Activated CD8-positive, alpha-beta T cell treated with anti-CD3 and anti-CD28 coated beads for 36 hours (primary cell): ENCODE results near the gene FOXO6. TPM values are rescaled to one million over a fixed set of nuclear protein-coding genes. Genes with fewer than 3 reads are reported as not detected.

Source experiments
- ATAC-seq: fragments of 200-7000 bp; cut with Tn5 transposase; one replicate; pipeline ENCODE4 v1.10.0; 2021; ENCODE audit warnings: mild to moderate bottlenecking, moderate library complexity
- CTCF ChIA-PET: fragments of 350-600 bp; sonication (Branson Sonifier 250); formaldehyde crosslinking; loops from one replicate; lab custom pipeline; 2021; ENCODE audit warnings: antibody characterized with exemption; lab: Charles Lee
- POLR2A ChIA-PET: fragments of 350-600 bp; sonication (Branson Sonifier 250); formaldehyde crosslinking; loops from one replicate; lab custom pipeline; 2021; ENCODE audit warnings: antibody characterized with exemption; lab: Charles Lee
- DNase-seq: peaks from one replicate; pipeline ENCODE4 v3.0.0-alpha.2; 2020
- H3K27ac Mint-ChIP-seq: one replicate; pipeline ENCODE4 v1.8.0; 2021; ENCODE audit warnings: mild to moderate bottlenecking, mixed read lengths
- H3K27me3 Mint-ChIP-seq: one replicate; pipeline ENCODE4 v1.8.0; 2021; ENCODE audit warnings: mixed read lengths
- H3K36me3 Mint-ChIP-seq: one replicate; pipeline ENCODE4 v1.8.0; 2021; ENCODE audit warnings: low read depth, mixed read lengths
- H3K4me1 Mint-ChIP-seq: one replicate; pipeline ENCODE4 v1.8.0; 2021; ENCODE audit warnings: low read depth, mixed read lengths
- H3K4me3 Mint-ChIP-seq: one replicate; pipeline ENCODE4 v1.8.0; 2021; ENCODE audit warnings: mild to moderate bottlenecking, moderate library complexity, mixed read lengths
- H3K9me3 Mint-ChIP-seq: one replicate; pipeline ENCODE4 v1.8.0; 2021; ENCODE audit warnings: mixed read lengths
- intact Hi-C: fragments of 100-400 bp; cut with micrococcal nuclease; formaldehyde crosslinking; loops from one replicate; pipeline ENCODE4 v1.10.0; 2022
- total RNA-seq, 2 experiments: library from RNA; stranded (reverse); gene quantifications; one replicate each; pipeline ENCODE4 v1.2.3, GENCODE V29; 2021
- TF ChIP-seq, protein P1 (sequence below): fragments of 200-600 bp; IDR thresholded peaks from one replicate; pipeline ENCODE4 v1.8.0; 2022; ENCODE audit warnings: antibody characterized with exemption, mild to moderate bottlenecking

The FOXO6 gene
- total RNA-seq, 2 experiments from 2014 or later = 0.49 to 0.68 TPM

DNA sequence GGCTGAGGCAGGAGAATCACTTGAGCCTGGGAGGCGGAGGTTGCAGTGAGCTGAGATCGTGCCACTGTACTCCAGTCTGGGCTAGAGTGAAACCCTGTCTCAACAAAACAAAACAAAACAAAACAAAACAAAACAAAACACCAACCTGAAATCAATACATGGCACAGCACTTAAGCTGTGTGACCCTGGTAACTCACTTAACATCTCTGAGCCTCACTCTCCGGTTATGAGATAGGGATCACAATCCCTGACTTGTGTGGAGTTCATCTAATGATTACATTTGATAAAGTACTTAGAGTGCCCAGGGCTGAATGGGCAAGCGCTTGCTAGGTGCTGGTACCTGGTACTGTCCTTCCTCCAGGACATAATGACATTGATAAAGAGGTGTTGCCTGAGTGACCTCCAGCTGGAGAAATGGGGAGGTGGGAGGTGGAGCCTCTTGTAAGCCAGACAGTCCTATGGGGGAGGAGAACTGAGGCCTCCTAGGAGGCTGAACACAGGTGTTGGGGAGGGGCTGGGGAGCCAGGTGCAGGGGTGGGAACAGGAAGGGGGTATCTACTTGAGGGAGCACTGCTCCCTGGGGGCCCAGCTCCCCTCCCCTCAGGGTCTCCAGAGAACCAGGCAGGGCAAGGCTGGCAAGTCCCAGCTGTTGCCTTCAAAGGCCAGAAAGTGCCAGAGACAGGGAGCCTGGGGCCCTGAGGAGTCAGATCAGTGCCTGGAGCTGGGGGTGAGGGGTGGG, 17.9 kb downstream of the FOXO6 start:
- H3K36me3 Mint-ChIP-seq = no peaks in the 10 kb centered on the region
- ChIA-PET POLR2A (interaction anchor here (1.0 to 2.5 kb wide), 2 partner anchors 16 to 25 kb away, joined by 3 to 6 read pairs; no protein-coding TSS in a partner anchor), CTCF (interaction anchor here (0.9 kb wide), 1 partner anchor 97 kb away, joined by 3 read pairs; no protein-coding TSS in a partner anchor)
- TF ChIP-seq, protein P1, sequence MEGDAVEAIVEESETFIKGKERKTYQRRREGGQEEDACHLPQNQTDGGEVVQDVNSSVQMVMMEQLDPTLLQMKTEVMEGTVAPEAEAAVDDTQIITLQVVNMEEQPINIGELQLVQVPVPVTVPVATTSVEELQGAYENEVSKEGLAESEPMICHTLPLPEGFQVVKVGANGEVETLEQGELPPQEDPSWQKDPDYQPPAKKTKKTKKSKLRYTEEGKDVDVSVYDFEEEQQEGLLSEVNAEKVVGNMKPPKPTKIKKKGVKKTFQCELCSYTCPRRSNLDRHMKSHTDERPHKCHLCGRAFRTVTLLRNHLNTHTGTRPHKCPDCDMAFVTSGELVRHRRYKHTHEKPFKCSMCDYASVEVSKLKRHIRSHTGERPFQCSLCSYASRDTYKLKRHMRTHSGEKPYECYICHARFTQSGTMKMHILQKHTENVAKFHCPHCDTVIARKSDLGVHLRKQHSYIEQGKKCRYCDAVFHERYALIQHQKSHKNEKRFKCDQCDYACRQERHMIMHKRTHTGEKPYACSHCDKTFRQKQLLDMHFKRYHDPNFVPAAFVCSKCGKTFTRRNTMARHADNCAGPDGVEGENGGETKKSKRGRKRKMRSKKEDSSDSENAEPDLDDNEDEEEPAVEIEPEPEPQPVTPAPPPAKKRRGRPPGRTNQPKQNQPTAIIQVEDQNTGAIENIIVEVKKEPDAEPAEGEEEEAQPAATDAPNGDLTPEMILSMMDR = no peak
- H3K27me3 Mint-ChIP-seq = peaks cover 46% of the 10 kb centered on the region
- no peak overlapping the region for H3K27ac Mint-ChIP-seq
- H3K4me1 Mint-ChIP-seq = peaks cover 12% of the 10 kb centered on the region
- H3K4me3 Mint-ChIP-seq = no peak overlapping the region
- DNase-seq = no peak
- intact Hi-C loops = no loop called here
- H3K9me3 Mint-ChIP-seq = no peaks in the 10 kb centered on the region
- ATAC-seq = no peak

DNA sequence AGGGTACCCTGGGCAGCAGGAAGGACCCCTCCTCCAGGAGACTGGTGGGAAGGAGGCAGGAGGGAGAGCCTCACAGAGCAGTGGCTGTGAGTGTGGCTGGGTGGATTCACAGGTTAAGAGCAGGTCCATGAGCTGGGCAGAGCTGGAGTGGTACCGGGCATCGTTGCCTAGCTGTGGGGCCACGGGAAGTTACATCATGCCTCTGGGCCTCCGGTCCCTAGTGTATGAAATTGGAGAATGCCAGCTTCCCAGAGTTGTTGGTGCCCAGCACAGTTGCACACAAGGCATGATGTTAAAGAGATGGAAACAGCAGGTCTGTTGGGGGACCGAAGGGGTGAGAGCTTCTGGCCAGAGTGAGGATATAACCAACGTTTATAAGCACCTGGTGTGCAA, 18.5 kb downstream of the FOXO6 start:
- no peaks in the 10 kb centered on the region for H3K36me3 Mint-ChIP-seq
- CTCF ChIA-PET = no interaction called here
- H3K4me3 Mint-ChIP-seq = no peak overlapping the region
- no peak for ATAC-seq
- no peak for DNase-seq
- H3K27me3 Mint-ChIP-seq = peaks cover 51% of the 10 kb centered on the region
- no peaks in the 10 kb centered on the region for H3K9me3 Mint-ChIP-seq
- H3K4me1 Mint-ChIP-seq = peaks cover 12% of the 10 kb centered on the region
- TF ChIP-seq, protein P1 = no peak
- POLR2A ChIA-PET = interaction anchor here (1.0 to 2.5 kb wide), 2 partner anchors 17 to 26 kb away, joined by 3 to 6 read pairs; no protein-coding TSS in a partner anchor
- no peak overlapping the region for H3K27ac Mint-ChIP-seq
- intact Hi-C loops = no loop called here

DNA sequence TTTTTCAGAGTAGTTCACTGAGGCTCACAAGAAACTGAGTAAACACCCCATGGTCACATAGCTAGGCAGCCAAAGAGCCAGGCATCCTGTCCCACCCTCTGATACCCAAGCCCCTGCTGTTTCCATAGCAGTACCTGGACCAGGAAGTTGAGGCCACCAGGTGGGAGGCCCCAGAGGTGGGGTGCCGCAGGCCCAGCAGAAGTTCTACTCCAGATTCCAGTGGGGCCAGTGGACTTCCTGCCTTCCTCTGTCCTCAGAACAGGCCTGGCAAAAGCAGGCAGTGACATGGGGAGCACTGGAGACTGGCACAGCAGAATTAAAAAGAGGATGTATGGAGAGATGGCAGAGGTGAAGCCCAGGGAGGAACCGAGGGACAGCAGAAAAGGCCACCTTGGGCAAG, 19.0 kb downstream of the FOXO6 start:
- peaks cover 12% of the 10 kb centered on the region for H3K4me1 Mint-ChIP-seq
- no peaks in the 10 kb centered on the region for H3K36me3 Mint-ChIP-seq
- no peak overlapping the region for H3K4me3 Mint-ChIP-seq
- ChIA-PET POLR2A (interaction anchor here (1.0 to 2.5 kb wide), 2 partner anchors 17 to 26 kb away, joined by 3 to 6 read pairs; no protein-coding TSS in a partner anchor), CTCF (no interaction called here)
- TF ChIP-seq, protein P1 = no peak
- intact Hi-C loops = no loop called here
- no peaks in the 10 kb centered on the region for H3K9me3 Mint-ChIP-seq
- H3K27me3 Mint-ChIP-seq = peaks cover 56% of the 10 kb centered on the region
- no peak for DNase-seq
- H3K27ac Mint-ChIP-seq = no peak overlapping the region
- no peak for ATAC-seq

DNA sequence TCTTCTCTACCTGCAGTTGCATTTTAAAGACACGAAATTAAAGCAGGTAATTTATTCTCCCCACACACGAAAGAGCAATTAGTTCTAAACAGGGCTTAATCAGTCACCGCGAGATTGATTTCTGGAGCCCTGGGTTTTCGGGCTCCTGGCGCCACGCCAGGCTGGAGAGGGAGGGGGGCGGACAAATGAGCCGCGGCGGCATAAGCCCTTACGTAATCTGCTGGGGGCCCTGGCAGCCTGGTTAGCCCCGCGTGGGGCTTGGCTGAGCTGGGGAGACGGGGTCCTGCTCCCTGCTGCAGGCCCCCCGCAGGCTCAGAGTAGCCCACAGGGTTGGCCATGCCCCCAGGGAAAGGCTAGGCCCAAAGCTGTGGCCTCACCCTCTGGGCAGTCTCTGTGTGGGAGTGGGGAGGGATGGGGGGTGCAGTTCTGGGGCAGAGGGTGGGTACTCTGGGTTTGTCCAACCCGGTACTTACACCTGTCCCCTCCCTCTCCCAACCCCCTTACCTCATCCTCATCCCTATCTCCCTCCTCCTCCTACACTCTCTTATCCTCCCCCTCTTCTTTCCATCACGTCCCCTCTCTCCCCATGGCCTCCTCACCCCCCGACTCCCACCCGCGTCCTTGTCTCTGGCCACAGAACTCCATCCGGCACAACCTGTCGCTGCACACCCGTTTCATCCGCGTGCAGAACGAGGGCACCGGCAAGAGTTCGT, 19.9 kb downstream of the FOXO6 start:
- Mint-ChIP-seq H3K4me1 (peaks cover 12% of the 10 kb centered on the region), H3K36me3 (no peaks in the 10 kb centered on the region), H3K4me3 (peak overlapping the region; percentile 62), H3K27ac (no peak overlapping the region), H3K27me3 (peaks cover 55% of the 10 kb centered on the region), H3K9me3 (no peaks in the 10 kb centered on the region)
- ChIA-PET POLR2A (interaction anchor here (0.8 to 2.5 kb wide), 2 partner anchors 18 to 38 kb away, joined by 3 to 6 read pairs; no protein-coding TSS in a partner anchor), CTCF (no interaction called here)
- DNase-seq (peak; percentile 45), ATAC-seq (no peak)
- TF ChIP-seq, protein P1 = no peak
- intact Hi-C loops = no loop called here
